Measurements from ENCODE around the gene PFN1. TPM values are rescaled to one million over a fixed set of nuclear protein-coding genes. Genes with fewer than 3 reads are reported as not detected.

Gene PFN1
- total RNA-seq, 2 experiments from 2014 or later = 2,029 to 2,329 TPM

Small RNA genes within 50 kb of the gene (microRNA-seq; reads per million reads assigned to microRNA genes)
- gene MIR6864 (not detected), gene MIR6865 (not detected)

Other genes starting within 250 kb of the PFN1 start
- 10 to 100 TPM; 88.5 to 96.9 TPM for gene PELP1, start 244.4 kb downstream of the PFN1 start, total RNA-seq
- gene ARRB2, start 237.9 kb downstream of the PFN1 start, total RNA-seq = 100 to 1,000 TPM; 348 to 365 TPM
- 10 to 100 TPM; 23.6 to 26.1 TPM for gene MED11, start 217.1 kb downstream of the PFN1 start, total RNA-seq
- under 1 TPM in 1 of 2 experiments, not detected in 1; 0.12 TPM for gene ZMYND15, start 208.7 kb downstream of the PFN1 start, total RNA-seq
- gene CXCL16, start 208.6 kb downstream of the PFN1 start, total RNA-seq = under 1 TPM; 0.70 to 0.96 TPM
- gene TM4SF5, start 176.6 kb downstream of the PFN1 start, total RNA-seq = not detected
- gene VMO1, start 162.2 kb downstream of the PFN1 start, total RNA-seq = under 1 TPM; 0.37 to 0.50 TPM
- gene GLTPD2, start 159.6 kb downstream of the PFN1 start, total RNA-seq = not detected
- gene PSMB6, start 152.4 kb downstream of the PFN1 start, total RNA-seq = 100 to 1,000 TPM; 119 to 157 TPM
- 10 to 100 TPM; 11.7 to 14.5 TPM for gene PLD2, start 141.4 kb downstream of the PFN1 start, total RNA-seq
- 100 to 1,000 TPM in 1 of 2 experiments, 10 to 100 TPM in 1; 87.4 to 107 TPM for gene MINK1, start 115.2 kb downstream of the PFN1 start, total RNA-seq
- gene C17orf107, start 49.0 kb downstream of the PFN1 start, total RNA-seq = 1 to 10 TPM in 1 of 2 experiments, under 1 TPM in 1; 0.98 to 1.2 TPM
- under 1 TPM; 0.40 to 0.41 TPM for gene CHRNE, start 45.4 kb downstream of the PFN1 start, total RNA-seq
- gene GP1BA, start 16.3 kb downstream of the PFN1 start, total RNA-seq = not detected
- 10 to 100 TPM; 82.3 to 84.6 TPM for gene SLC25A11, start 8.5 kb downstream of the PFN1 start, total RNA-seq
- 100 to 1,000 TPM; 226 to 273 TPM for gene RNF167, start 8.3 kb downstream of the PFN1 start, total RNA-seq
- 10 to 100 TPM; 27.7 to 30.8 TPM for gene ENO3, start 2.6 kb upstream of the PFN1 start, total RNA-seq
- 10 to 100 TPM; 60.5 to 70.1 TPM for gene SPAG7, start 19.3 kb upstream of the PFN1 start, total RNA-seq
- 10 to 100 TPM; 60.6 to 72.5 TPM for gene CAMTA2, start 39.1 kb upstream of the PFN1 start, total RNA-seq
- under 1 TPM; 0.20 to 0.23 TPM for gene INCA1, start 49.0 kb upstream of the PFN1 start, total RNA-seq
- 10 to 100 TPM; 39.8 to 51.0 TPM for gene KIF1C, start 49.4 kb upstream of the PFN1 start, total RNA-seq
- gene SLC52A1, start 86.9 kb upstream of the PFN1 start, total RNA-seq = 1 to 10 TPM in 1 of 2 experiments, under 1 TPM in 1; 0.84 to 2.2 TPM
- 1 to 10 TPM; 1.9 to 2.9 TPM for gene ZFP3, start 129.9 kb upstream of the PFN1 start, total RNA-seq
- gene ZNF232, start 163.3 kb upstream of the PFN1 start, total RNA-seq = 10 to 100 TPM in 1 of 2 experiments, 1 to 10 TPM in 1; 8.6 to 10.7 TPM
- gene USP6, start 167.5 kb upstream of the PFN1 start, total RNA-seq = under 1 TPM; 0.03 to 0.07 TPM
- 10 to 100 TPM; 10.5 to 11.3 TPM for gene ZNF594, start 243.3 kb upstream of the PFN1 start, total RNA-seq

Measured in activated CD8-positive, alpha-beta memory T cell treated with anti-CD3 and anti-CD28 coated beads, Interleukin-2, amount 10 ng/mL, durations not matched to agents 7 days and 5 days (primary cell).